Measurements from ENCODE around the gene LHFPL6. TPM values are rescaled to one million over a fixed set of nuclear protein-coding genes. Genes with fewer than 3 reads are reported as not detected.

Gene LHFPL6
- total and polyA plus RNA-seq, 9 of the 15 experiments (the other 6 are each of a cell fraction or from before 2014, with no cell fraction given): 0.18 TPM; not detected in 8

DNA sequence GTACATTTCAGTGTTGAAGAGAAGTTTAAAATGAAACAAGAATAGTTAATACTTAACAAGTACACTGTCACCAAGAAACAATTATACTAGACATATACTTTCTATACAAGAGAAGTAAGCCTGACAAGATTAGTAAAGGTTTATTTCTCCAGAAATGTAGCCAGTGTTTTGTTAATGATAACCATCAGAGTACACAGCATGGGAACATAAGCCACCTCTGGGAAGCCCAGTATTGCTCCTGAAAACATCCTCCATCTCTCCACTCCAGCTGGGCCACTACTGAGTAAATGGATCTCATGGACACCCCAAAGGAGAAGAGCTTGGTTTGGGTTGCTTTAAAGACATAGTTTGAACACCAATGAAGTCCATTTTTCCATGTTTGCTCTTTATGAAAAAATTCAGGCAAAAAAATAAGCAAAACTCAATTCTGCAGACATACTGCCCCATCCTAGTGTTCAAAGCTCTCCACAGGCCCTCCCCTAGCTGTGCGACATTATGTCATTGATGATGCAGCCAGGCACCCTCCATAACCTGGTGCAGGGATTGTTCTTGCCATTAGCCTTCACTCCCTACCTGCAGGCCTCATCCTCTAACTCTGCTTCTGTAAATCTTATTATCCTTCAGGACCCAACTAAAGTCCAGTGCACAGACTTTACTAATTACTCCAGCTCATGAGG, 61.9 kb downstream of the LHFPL6 start:
- Histone ChIP-seq H3K79me2 (ENCODE audit: control insufficient read depth, insufficient read depth, low read length) (no peaks in the 10 kb centered on the region), H4K20me1 (replicated peaks; ENCODE audit: control insufficient read depth, insufficient read depth, low read length) (no peaks in the 10 kb centered on the region), H3K9me1 (ENCODE audit: control insufficient read depth, insufficient read depth, low read length) (no peaks in the 10 kb centered on the region), H3K4me3 (no peak overlapping the region), H3K9ac (ENCODE audit: insufficient read depth in 1 of 2, low read depth in 2 of 2, low read length in 2 of 2) (no peak overlapping the region), H3K9me3 (replicated peaks; ENCODE audit: control insufficient read depth, insufficient read depth, low read depth, low read length) (no peaks in the 10 kb centered on the region), H3K4me2 (ENCODE audit: insufficient read depth, low read length) (no peak overlapping the region), H3K27me3 (ENCODE audit: control insufficient read depth in 2 of 2, insufficient read depth in 2 of 2, low read length in 2 of 2) (no peaks in the 10 kb centered on the region), H2AFZ (ENCODE audit: low read depth, low read length) (no peak overlapping the region), H3K36me3 (ENCODE audit: control insufficient read depth, insufficient read depth, low read length) (no peaks in the 10 kb centered on the region), H3K27ac (ENCODE audit: extremely low read depth, low read depth, low read length) (no peak overlapping the region), H3K4me1 (replicated peaks in 1 of 2; ENCODE audit: control insufficient read depth in 2 of 2, insufficient read depth in 2 of 2, low read length in 2 of 2) (no peaks in the 10 kb centered on the region)
- ChIA-PET POLR2A (no interaction called here), CTCF (ENCODE audit: low intra/inter-chr PET ratio) (no interaction called here)
- FAIRE-seq (no peak), DNase-seq (ENCODE audit: extremely low read depth in 1 of 4, low spot score in 3 of 4) (no peak), ATAC-seq (no peak)
- 0% methylated on average over 1 of the region's 1 CpG for WGBS (ENCODE audit: insufficient coverage, low coverage, missing lambda C conversion rate)
- intact Hi-C loops (cut with micrococcal nuclease) (no loop called here), in situ Hi-C loops (cut with MboI) (no loop called here)
- no TSS peak for BruUV-seq (replicated peaks)
- TF ChIP-seq ZNF586 (CRISPR knock-in tag; conservative IDR thresholded peaks at IDR 0.05) (no peak), SMAD1 (IDR thresholded peaks at IDR 0.05; ENCODE audit: low read depth, low read length, partially characterized antibody) (no peak), U2AF1 (optimal IDR thresholded peaks at IDR 0.05; ENCODE audit: low read depth, low read length) (no peak), ZNF263 (CRISPR knock-in tag; IDR thresholded peaks at IDR 0.05; ENCODE audit: borderline replicate concordance) (no peak), RFX5 (IDR thresholded peaks at IDR 0.05; ENCODE audit: low read depth, low read length) (no peak), TRIM28 (IDR thresholded peaks at IDR 0.05) (no peak), TAF9B (IDR thresholded peaks at IDR 0.05; ENCODE audit: partially characterized antibody) (no peak), NCOA6 (IDR thresholded peaks at IDR 0.05) (no peak)
- TF ChIP-seq, protein P1, sequence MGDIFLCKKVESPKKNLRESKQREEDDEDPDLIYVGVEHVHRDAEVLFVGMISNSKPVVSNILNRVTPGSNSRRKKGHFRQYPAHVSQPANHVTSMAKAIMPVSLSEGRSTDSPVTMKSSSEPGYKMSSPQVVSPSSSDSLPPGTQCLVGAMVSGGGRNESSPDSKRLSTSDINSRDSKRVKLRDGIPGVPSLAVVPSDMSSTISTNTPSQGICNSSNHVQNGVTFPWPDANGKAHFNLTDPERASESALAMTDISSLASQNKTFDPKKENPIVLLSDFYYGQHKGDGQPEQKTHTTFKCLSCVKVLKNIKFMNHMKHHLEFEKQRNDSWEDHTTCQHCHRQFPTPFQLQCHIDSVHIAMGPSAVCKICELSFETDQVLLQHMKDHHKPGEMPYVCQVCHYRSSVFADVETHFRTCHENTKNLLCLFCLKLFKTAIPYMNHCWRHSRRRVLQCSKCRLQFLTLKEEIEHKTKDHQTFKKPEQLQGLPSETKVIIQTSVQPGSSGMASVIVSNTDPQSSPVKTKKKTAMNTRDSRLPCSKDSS (IDR thresholded peaks at IDR 0.05; ENCODE audit: low read depth, partially characterized antibody): no peak
- TF ChIP-seq, protein P2, sequence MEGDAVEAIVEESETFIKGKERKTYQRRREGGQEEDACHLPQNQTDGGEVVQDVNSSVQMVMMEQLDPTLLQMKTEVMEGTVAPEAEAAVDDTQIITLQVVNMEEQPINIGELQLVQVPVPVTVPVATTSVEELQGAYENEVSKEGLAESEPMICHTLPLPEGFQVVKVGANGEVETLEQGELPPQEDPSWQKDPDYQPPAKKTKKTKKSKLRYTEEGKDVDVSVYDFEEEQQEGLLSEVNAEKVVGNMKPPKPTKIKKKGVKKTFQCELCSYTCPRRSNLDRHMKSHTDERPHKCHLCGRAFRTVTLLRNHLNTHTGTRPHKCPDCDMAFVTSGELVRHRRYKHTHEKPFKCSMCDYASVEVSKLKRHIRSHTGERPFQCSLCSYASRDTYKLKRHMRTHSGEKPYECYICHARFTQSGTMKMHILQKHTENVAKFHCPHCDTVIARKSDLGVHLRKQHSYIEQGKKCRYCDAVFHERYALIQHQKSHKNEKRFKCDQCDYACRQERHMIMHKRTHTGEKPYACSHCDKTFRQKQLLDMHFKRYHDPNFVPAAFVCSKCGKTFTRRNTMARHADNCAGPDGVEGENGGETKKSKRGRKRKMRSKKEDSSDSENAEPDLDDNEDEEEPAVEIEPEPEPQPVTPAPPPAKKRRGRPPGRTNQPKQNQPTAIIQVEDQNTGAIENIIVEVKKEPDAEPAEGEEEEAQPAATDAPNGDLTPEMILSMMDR (IDR thresholded peaks at IDR 0.05 in 2 of 3, conservative IDR thresholded peaks at IDR 0.05 in 1 of 3; ENCODE audit: insufficient read depth in 2 of 3, low read depth in 1 of 3, low read length in 3 of 3): no peak
- TF ChIP-seq, protein P3, sequence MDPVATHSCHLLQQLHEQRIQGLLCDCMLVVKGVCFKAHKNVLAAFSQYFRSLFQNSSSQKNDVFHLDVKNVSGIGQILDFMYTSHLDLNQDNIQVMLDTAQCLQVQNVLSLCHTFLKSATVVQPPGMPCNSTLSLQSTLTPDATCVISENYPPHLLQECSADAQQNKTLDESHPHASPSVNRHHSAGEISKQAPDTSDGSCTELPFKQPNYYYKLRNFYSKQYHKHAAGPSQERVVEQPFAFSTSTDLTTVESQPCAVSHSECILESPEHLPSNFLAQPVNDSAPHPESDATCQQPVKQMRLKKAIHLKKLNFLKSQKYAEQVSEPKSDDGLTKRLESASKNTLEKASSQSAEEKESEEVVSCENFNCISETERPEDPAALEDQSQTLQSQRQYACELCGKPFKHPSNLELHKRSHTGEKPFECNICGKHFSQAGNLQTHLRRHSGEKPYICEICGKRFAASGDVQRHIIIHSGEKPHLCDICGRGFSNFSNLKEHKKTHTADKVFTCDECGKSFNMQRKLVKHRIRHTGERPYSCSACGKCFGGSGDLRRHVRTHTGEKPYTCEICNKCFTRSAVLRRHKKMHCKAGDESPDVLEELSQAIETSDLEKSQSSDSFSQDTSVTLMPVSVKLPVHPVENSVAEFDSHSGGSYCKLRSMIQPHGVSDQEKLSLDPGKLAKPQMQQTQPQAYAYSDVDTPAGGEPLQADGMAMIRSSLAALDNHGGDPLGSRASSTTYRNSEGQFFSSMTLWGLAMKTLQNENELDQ (CRISPR knock-in tag; IDR thresholded peaks at IDR 0.05; ENCODE audit: borderline replicate concordance): no peak
